ENCODE measurements around the gene FLT3. TPM values are rescaled to one million over a fixed set of nuclear protein-coding genes. Genes with fewer than 3 reads are reported as not detected.

The FLT3 gene
- polyA plus RNA-seq, 1 of the 3 experiments (the other 2 are of a cell fraction): not detected

GRCh38 chr13:28138012-28138755, 37.8 kb upstream of the FLT3 start, which contains the start of gene PAN3 (continued):
- no peak for TF ChIP-seq FOXM1 (IDR thresholded peaks at IDR 0.05; ENCODE audit: low read depth)
- TF ChIP-seq NRF1 (IDR thresholded peaks at IDR 0.05; ENCODE audit: low read depth, low read length): peak; percentile 88
- no peak for TF ChIP-seq TEAD4 (IDR thresholded peaks at IDR 0.05; ENCODE audit: borderline replicate concordance, insufficient read depth)
- peak; percentile 91 for TF ChIP-seq POLR2AphosphoS5 (IDR thresholded peaks at IDR 0.05; ENCODE audit: low read depth, low read length)
- TF ChIP-seq RCOR1 (IDR thresholded peaks at IDR 0.05; ENCODE audit: low read length): no peak
- no peak for TF ChIP-seq NFIC (IDR thresholded peaks at IDR 0.05; ENCODE audit: borderline replicate concordance)
- TF ChIP-seq FOSL2 (IDR thresholded peaks at IDR 0.05; ENCODE audit: borderline replicate concordance, low read depth): no peak; the same call in 1 of the 2 replicates
- peak; percentile 24; the same call in 1 of the 2 replicates for TF ChIP-seq REST (IDR thresholded peaks at IDR 0.05; ENCODE audit: low read depth, low read length)
- TF ChIP-seq MEF2A (IDR thresholded peaks at IDR 0.05; ENCODE audit: borderline replicate concordance, low read depth): peak; percentile 48; the same call in 1 of the 2 replicates
- TF ChIP-seq RXRA (IDR thresholded peaks at IDR 0.05; ENCODE audit: borderline replicate concordance, low read depth): no peak
- no peak for TF ChIP-seq RFX5 (IDR thresholded peaks at IDR 0.05; ENCODE audit: low read length)
- TF ChIP-seq EZH2phosphoT487 (IDR thresholded peaks at IDR 0.05; ENCODE audit: borderline replicate concordance, low read depth): no peak
- peak; percentile 24; the same call in 1 of the 2 replicates for TF ChIP-seq CTCF (IDR thresholded peaks at IDR 0.05)
- TF ChIP-seq TCF12 (IDR thresholded peaks at IDR 0.05): no peak; the same call in 1 of the 2 replicates
- TF ChIP-seq USF2 (IDR thresholded peaks at IDR 0.05; ENCODE audit: borderline replicate concordance, low read depth, low read length): no peak
- TF ChIP-seq MAX (IDR thresholded peaks at IDR 0.05; ENCODE audit: low read depth): peak; percentile 69
- peak; percentile 82 for TF ChIP-seq TAF1 (IDR thresholded peaks at IDR 0.05; ENCODE audit: borderline replicate concordance, low read depth, low read length)
- TF ChIP-seq JUND (IDR thresholded peaks at IDR 0.05): no peak
- TF ChIP-seq FOXJ3 (CRISPR knock-in tag; IDR thresholded peaks at IDR 0.05): no peak
